DMS53 treated with DMSO at 0.1 percent for 48 hours (cell line): Measurements from ENCODE around the gene CFAP43.
"Not testable (repeated sequence)": the region's sequence is repeated elsewhere in the genome, so short reads cannot be mapped to it uniquely, and the experiment has no call there.

Experiments
- DNase-seq: peaks from one replicate; lab custom pipeline; 2025; ENCODE audit not compliant: unreplicated experiment; lab: John Stamatoyannopoulos, UW

CFAP43 gene

GRCh38 chr10:104256335-104256961 lies 24.3 kb upstream of the CFAP43 start:
- peak; percentile 31 for DNase-seq

GRCh38 chr10:104255311-104255981 lies 23.3 kb upstream of the CFAP43 start:
- peak; percentile 58 for DNase-seq

GRCh38 chr10:104254493-104255310 lies 22.5 kb upstream of the CFAP43 start, which contains the start of gene GSTO1:
Gene GSTO1 (plus strand): TSS chr10:104254892. CDS start chr10:104254929, 37 bp downstream.
- DNase-seq: peak; percentile 57

- no peak for DNase-seq
These were observed 21.6 kb upstream of the CFAP43 start for GRCh38 chr10:104253606-104254410.

- no peak for DNase-seq
These were observed 20.9 kb upstream of the CFAP43 start for GRCh38 chr10:104253106-104253505.

- DNase-seq: no peak
These were observed 20.2 kb upstream of the CFAP43 start for GRCh38 chr10:104252368-104252767.

GRCh38 chr10:104251443-104251842 lies 19.3 kb upstream of the CFAP43 start:
- DNase-seq: no peak

- DNase-seq: no peak
These were observed 18.2 kb upstream of the CFAP43 start for GRCh38 chr10:104250371-104250770.

GRCh38 chr10:104248931-104249330 lies 16.8 kb upstream of the CFAP43 start:
- not testable (repeated sequence) for DNase-seq

GRCh38 chr10:104247513-104248146 lies 15.5 kb upstream of the CFAP43 start:
- no peak for DNase-seq

- no peak for DNase-seq
These were observed 14.8 kb upstream of the CFAP43 start for GRCh38 chr10:104246976-104247375.

GRCh38 chr10:104245066-104245632 lies 13.0 kb upstream of the CFAP43 start:
- DNase-seq: no peak

- DNase-seq: no peak
These were observed 11.3 kb upstream of the CFAP43 start for GRCh38 chr10:104243512-104243911.

- not testable (repeated sequence) for DNase-seq
These were observed 10.8 kb upstream of the CFAP43 start for GRCh38 chr10:104243009-104243408.

- no peak for DNase-seq
These were observed 10.4 kb upstream of the CFAP43 start for GRCh38 chr10:104242545-104242944.

GRCh38 chr10:104240078-104240477 lies 7.9 kb upstream of the CFAP43 start:
- no peak for DNase-seq

- no peak for DNase-seq
These were observed 3.6 kb upstream of the CFAP43 start for GRCh38 chr10:104235801-104236200.

- DNase-seq: no peak
These were observed 2.8 kb upstream of the CFAP43 start for GRCh38 chr10:104234934-104235333.

GRCh38 chr10:104233817-104234216 lies 1.7 kb upstream of the CFAP43 start:
- DNase-seq: no peak

- no peak for DNase-seq
These were observed 494 bp upstream of the CFAP43 start for GRCh38 chr10:104232613-104233102.
